ENCODE results near the gene HOXD8.

DNA sequence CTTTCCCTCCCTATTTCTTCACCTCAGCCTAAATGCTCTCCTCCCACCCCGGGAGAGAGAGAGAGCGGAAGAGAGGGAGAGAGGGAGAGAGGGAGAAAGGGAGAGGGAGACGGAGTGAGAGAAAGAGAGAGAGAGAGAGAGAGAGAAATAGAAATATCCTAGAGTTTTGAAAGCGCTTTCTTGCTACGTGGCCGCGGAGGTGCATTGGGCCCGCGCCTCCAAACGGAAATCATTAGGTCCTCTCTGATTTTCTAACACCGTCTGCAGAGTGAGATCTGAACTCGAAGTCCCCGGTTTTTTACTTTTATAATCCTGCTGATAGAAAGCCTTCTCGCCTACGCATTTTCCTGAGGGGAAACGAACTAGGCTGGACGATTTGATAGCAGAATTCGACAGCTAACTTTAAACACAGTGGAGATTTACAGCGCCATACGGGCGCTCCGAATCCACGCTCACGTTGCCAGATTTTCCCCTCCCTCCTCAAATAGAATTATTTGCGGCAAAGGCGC lies 44.8 kb upstream of the HOXD8 start:
- TF ChIP-seq, protein P1, sequence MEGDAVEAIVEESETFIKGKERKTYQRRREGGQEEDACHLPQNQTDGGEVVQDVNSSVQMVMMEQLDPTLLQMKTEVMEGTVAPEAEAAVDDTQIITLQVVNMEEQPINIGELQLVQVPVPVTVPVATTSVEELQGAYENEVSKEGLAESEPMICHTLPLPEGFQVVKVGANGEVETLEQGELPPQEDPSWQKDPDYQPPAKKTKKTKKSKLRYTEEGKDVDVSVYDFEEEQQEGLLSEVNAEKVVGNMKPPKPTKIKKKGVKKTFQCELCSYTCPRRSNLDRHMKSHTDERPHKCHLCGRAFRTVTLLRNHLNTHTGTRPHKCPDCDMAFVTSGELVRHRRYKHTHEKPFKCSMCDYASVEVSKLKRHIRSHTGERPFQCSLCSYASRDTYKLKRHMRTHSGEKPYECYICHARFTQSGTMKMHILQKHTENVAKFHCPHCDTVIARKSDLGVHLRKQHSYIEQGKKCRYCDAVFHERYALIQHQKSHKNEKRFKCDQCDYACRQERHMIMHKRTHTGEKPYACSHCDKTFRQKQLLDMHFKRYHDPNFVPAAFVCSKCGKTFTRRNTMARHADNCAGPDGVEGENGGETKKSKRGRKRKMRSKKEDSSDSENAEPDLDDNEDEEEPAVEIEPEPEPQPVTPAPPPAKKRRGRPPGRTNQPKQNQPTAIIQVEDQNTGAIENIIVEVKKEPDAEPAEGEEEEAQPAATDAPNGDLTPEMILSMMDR (IDR thresholded peaks at IDR 0.05) = no peak
- TF ChIP-seq POLR2A (IDR thresholded peaks at IDR 0.05) (no peak), EP300 (IDR thresholded peaks at IDR 0.05) (no peak)

Data from suprapubic skin (tissue), 3 donors.